ENCODE measurements around the gene RAPGEF5. TPM values are rescaled to one million over a fixed set of nuclear protein-coding genes. Genes with fewer than 3 reads are reported as not detected.

Gene RAPGEF5
- total RNA-seq, 1 experiment from 2014 or later = 13.3 TPM

DNA sequence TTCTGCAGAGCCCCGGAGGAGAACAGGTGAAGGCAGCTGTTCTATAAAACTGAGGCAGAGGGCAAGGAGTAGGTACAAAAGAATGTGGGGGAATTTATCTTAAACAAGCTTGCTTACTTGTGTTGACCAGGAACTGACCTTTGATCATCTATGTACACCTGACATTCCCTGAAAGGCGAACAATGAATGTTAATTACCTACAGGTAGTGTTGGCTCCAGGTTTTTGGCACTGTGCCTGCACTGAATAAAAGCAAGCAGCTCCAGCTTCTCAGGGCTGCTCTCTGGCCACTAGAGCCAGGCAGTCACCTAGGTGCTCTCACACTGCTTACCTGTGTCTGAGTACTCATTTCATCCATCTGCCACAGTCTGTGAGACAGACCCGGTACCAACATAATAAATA lies 87.0 kb downstream of the RAPGEF5 start:
- H2BK120ac ChIP-seq (ENCODE audit: low read depth, low read length, poor library complexity, severe bottlenecking) = no peak overlapping the region
- H3K23me2 ChIP-seq (ENCODE audit: insufficient read length, low read depth, low read length, poor library complexity, severe bottlenecking) = no peaks in the 10 kb centered on the region
- no peak overlapping the region for H3K23ac ChIP-seq (ENCODE audit: insufficient read length, low read depth, low read length)
- DNase-seq = no peak
- no peak overlapping the region for H4K91ac ChIP-seq (ENCODE audit: insufficient read length, low read depth, low read length)
- no peak overlapping the region for H3K27ac ChIP-seq (ENCODE audit: insufficient read length, low read depth, low read length)
- H3K4me2 ChIP-seq (ENCODE audit: insufficient read depth, insufficient read length, low read length) = no peak overlapping the region
- H3K18ac ChIP-seq (ENCODE audit: insufficient read length, low read depth, low read length) = no peak overlapping the region
- Mint-ChIP-seq H3K27ac (peak overlapping the region in 2 of 3 experiments; percentile 32 to 62; a peak in 2 of 7 replicates), H3K27me3 (ENCODE audit: low read depth) (no peaks in the 10 kb centered on the region), H3K4me1 (peaks cover 16 to 19% of the 10 kb centered on the region in 2 experiments), H3K36me3 (ENCODE audit: insufficient read depth in 1 of 3, low read depth in 3 of 3) (peaks cover 3 to 8% (median 6%) of the 10 kb centered on the region in 3 experiments), H3K9me3 (no peaks in the 10 kb centered on the region), H3K4me3 (no peak overlapping the region)
- no peak overlapping the region for H3K9ac ChIP-seq (ENCODE audit: extremely low read depth, insufficient read length, low read length)
- H3K4me1 ChIP-seq (ENCODE audit: insufficient read depth, low read length) = peaks cover 6% of the 10 kb centered on the region; the same call in 1 of the 2 replicates
- H3K4ac ChIP-seq (ENCODE audit: low read depth, low read length) = no peak overlapping the region
- no peak overlapping the region for H2AK5ac ChIP-seq (ENCODE audit: insufficient read length, low read length)
- H2BK15ac ChIP-seq (ENCODE audit: low read depth, low read length) = no peak overlapping the region
- H3T11ph ChIP-seq (ENCODE audit: low read length) = no peak overlapping the region
- H2BK12ac ChIP-seq (ENCODE audit: insufficient read length, low read depth, low read length) = no peak overlapping the region
- no peak overlapping the region for H4K8ac ChIP-seq (replicated peaks; ENCODE audit: insufficient read length, low read depth, low read length)
- H2BK20ac ChIP-seq (ENCODE audit: low read depth, low read length, poor library complexity, severe bottlenecking) = no peak overlapping the region
- no peaks in the 10 kb centered on the region for H3K79me1 ChIP-seq (ENCODE audit: insufficient read depth, low read depth, low read length, poor library complexity, severe bottlenecking)
- no peak overlapping the region for H2AFZ ChIP-seq (ENCODE audit: low read length)
- H3K56ac ChIP-seq (ENCODE audit: insufficient read length, low read depth, low read length) = no peak overlapping the region
- H3K27me3 ChIP-seq (ENCODE audit: insufficient read depth, low read length) = no peaks in the 10 kb centered on the region
- no peak overlapping the region for H2BK5ac ChIP-seq (ENCODE audit: insufficient read length, low read length)
- no peaks in the 10 kb centered on the region for H3K9me3 ChIP-seq (ENCODE audit: control insufficient read depth, low read depth, low read length)
- WGBS (ENCODE audit: extremely low coverage, insufficient read length, low lambda C conversion rate) = no CpG with 5 or more reads among the region's 3 CpGs
- TF ChIP-seq, protein P1, sequence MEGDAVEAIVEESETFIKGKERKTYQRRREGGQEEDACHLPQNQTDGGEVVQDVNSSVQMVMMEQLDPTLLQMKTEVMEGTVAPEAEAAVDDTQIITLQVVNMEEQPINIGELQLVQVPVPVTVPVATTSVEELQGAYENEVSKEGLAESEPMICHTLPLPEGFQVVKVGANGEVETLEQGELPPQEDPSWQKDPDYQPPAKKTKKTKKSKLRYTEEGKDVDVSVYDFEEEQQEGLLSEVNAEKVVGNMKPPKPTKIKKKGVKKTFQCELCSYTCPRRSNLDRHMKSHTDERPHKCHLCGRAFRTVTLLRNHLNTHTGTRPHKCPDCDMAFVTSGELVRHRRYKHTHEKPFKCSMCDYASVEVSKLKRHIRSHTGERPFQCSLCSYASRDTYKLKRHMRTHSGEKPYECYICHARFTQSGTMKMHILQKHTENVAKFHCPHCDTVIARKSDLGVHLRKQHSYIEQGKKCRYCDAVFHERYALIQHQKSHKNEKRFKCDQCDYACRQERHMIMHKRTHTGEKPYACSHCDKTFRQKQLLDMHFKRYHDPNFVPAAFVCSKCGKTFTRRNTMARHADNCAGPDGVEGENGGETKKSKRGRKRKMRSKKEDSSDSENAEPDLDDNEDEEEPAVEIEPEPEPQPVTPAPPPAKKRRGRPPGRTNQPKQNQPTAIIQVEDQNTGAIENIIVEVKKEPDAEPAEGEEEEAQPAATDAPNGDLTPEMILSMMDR (conservative IDR thresholded peaks at IDR 0.05) = no peak
- no peak overlapping the region for H4K5ac ChIP-seq (ENCODE audit: insufficient read length, low read depth, low read length)
- no peaks in the 10 kb centered on the region for H4K20me1 ChIP-seq (ENCODE audit: control insufficient read depth, insufficient read depth, insufficient read length)
- H3K79me2 ChIP-seq (ENCODE audit: insufficient read depth, low read length) = no peaks in the 10 kb centered on the region
- H3K14ac ChIP-seq (ENCODE audit: insufficient read depth, low read length) = no peak overlapping the region

Measured in H9 (cell line).